ENCODE measurements around the gene IGF1.

DNA sequence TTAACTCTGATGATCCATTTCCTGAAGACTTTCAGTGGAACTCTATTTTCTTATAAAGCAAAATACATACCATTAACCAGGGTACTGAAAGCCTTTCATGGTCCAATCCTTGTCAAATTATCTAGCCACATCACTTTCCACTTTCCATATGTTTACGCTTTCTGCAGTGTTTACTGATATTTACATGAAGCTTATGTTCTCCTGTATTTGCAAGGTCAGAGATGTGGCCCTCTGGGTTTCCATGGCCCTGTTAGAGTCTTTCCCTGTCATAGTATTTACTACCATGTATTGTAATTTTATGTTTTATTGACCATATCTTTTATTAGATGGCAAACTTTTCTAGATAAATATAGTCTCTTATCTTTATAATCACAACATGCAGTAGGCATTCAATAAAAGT is 23.5 kb upstream of the IGF1 start:
- TF ChIP-seq, protein P1, sequence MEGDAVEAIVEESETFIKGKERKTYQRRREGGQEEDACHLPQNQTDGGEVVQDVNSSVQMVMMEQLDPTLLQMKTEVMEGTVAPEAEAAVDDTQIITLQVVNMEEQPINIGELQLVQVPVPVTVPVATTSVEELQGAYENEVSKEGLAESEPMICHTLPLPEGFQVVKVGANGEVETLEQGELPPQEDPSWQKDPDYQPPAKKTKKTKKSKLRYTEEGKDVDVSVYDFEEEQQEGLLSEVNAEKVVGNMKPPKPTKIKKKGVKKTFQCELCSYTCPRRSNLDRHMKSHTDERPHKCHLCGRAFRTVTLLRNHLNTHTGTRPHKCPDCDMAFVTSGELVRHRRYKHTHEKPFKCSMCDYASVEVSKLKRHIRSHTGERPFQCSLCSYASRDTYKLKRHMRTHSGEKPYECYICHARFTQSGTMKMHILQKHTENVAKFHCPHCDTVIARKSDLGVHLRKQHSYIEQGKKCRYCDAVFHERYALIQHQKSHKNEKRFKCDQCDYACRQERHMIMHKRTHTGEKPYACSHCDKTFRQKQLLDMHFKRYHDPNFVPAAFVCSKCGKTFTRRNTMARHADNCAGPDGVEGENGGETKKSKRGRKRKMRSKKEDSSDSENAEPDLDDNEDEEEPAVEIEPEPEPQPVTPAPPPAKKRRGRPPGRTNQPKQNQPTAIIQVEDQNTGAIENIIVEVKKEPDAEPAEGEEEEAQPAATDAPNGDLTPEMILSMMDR (IDR thresholded peaks at IDR 0.05): no peak
- no peak for TF ChIP-seq POLR2A (IDR thresholded peaks at IDR 0.05)

Data from testis (tissue), 2 donors.